ENCODE results near the gene RHOC.

DNA sequence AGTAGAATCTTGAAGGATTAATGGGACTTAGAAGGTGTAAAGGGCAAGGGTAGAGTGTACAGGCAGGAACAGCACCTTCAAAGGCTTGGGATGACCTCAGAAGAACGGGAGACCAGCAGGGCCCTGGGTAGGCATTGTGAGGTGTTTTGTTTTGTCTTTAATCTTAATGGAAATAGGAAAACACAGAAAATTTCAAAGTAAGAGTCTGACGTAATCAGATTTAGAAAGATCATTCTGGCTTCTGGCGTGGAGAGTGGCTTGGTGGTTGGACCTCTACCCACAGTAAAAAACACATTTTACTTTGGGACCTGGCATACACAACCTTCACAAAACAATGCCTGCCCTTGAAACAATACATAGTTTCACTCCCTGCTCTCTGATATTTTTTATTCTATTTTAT is 28.3 kb downstream of the RHOC start:
- TF ChIP-seq ZNF510 (tag by site-specific recombination; IDR thresholded peaks at IDR 0.05; ENCODE audit: insufficient replicate concordance): no peak
- TF ChIP-seq, protein P1, sequence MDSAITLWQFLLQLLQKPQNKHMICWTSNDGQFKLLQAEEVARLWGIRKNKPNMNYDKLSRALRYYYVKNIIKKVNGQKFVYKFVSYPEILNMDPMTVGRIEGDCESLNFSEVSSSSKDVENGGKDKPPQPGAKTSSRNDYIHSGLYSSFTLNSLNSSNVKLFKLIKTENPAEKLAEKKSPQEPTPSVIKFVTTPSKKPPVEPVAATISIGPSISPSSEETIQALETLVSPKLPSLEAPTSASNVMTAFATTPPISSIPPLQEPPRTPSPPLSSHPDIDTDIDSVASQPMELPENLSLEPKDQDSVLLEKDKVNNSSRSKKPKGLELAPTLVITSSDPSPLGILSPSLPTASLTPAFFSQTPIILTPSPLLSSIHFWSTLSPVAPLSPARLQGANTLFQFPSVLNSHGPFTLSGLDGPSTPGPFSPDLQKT (IDR thresholded peaks at IDR 0.05; ENCODE audit: borderline replicate concordance, low read depth, low read length): no peak
- no peak for TF ChIP-seq ZNF19 (tag by site-specific recombination; IDR thresholded peaks at IDR 0.05; ENCODE audit: low read depth)
- TF ChIP-seq, protein P2, sequence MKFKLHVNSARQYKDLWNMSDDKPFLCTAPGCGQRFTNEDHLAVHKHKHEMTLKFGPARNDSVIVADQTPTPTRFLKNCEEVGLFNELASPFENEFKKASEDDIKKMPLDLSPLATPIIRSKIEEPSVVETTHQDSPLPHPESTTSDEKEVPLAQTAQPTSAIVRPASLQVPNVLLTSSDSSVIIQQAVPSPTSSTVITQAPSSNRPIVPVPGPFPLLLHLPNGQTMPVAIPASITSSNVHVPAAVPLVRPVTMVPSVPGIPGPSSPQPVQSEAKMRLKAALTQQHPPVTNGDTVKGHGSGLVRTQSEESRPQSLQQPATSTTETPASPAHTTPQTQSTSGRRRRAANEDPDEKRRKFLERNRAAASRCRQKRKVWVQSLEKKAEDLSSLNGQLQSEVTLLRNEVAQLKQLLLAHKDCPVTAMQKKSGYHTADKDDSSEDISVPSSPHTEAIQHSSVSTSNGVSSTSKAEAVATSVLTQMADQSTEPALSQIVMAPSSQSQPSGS (tag by site-specific recombination; IDR thresholded peaks at IDR 0.05; ENCODE audit: low read depth): no peak
- TF ChIP-seq, protein P3, sequence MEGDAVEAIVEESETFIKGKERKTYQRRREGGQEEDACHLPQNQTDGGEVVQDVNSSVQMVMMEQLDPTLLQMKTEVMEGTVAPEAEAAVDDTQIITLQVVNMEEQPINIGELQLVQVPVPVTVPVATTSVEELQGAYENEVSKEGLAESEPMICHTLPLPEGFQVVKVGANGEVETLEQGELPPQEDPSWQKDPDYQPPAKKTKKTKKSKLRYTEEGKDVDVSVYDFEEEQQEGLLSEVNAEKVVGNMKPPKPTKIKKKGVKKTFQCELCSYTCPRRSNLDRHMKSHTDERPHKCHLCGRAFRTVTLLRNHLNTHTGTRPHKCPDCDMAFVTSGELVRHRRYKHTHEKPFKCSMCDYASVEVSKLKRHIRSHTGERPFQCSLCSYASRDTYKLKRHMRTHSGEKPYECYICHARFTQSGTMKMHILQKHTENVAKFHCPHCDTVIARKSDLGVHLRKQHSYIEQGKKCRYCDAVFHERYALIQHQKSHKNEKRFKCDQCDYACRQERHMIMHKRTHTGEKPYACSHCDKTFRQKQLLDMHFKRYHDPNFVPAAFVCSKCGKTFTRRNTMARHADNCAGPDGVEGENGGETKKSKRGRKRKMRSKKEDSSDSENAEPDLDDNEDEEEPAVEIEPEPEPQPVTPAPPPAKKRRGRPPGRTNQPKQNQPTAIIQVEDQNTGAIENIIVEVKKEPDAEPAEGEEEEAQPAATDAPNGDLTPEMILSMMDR (tag by site-specific recombination; IDR thresholded peaks at IDR 0.05): no peak
- no peak for TF ChIP-seq SALL2 (tag by site-specific recombination; IDR thresholded peaks at IDR 0.05; ENCODE audit: borderline replicate concordance)
- TF ChIP-seq ZNF138 (tag by site-specific recombination; IDR thresholded peaks at IDR 0.05; ENCODE audit: borderline replicate concordance): no peak
- TF ChIP-seq, protein P4, sequence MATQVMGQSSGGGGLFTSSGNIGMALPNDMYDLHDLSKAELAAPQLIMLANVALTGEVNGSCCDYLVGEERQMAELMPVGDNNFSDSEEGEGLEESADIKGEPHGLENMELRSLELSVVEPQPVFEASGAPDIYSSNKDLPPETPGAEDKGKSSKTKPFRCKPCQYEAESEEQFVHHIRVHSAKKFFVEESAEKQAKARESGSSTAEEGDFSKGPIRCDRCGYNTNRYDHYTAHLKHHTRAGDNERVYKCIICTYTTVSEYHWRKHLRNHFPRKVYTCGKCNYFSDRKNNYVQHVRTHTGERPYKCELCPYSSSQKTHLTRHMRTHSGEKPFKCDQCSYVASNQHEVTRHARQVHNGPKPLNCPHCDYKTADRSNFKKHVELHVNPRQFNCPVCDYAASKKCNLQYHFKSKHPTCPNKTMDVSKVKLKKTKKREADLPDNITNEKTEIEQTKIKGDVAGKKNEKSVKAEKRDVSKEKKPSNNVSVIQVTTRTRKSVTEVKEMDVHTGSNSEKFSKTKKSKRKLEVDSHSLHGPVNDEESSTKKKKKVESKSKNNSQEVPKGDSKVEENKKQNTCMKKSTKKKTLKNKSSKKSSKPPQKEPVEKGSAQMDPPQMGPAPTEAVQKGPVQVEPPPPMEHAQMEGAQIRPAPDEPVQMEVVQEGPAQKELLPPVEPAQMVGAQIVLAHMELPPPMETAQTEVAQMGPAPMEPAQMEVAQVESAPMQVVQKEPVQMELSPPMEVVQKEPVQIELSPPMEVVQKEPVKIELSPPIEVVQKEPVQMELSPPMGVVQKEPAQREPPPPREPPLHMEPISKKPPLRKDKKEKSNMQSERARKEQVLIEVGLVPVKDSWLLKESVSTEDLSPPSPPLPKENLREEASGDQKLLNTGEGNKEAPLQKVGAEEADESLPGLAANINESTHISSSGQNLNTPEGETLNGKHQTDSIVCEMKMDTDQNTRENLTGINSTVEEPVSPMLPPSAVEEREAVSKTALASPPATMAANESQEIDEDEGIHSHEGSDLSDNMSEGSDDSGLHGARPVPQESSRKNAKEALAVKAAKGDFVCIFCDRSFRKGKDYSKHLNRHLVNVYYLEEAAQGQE (tag by site-specific recombination; IDR thresholded peaks at IDR 0.05): no peak
- TF ChIP-seq RBAK (tag by site-specific recombination; IDR thresholded peaks at IDR 0.05): no peak
- no peak for TF ChIP-seq ZNF302 (tag by site-specific recombination; IDR thresholded peaks at IDR 0.05; ENCODE audit: low read depth)
- TF ChIP-seq, protein P5, sequence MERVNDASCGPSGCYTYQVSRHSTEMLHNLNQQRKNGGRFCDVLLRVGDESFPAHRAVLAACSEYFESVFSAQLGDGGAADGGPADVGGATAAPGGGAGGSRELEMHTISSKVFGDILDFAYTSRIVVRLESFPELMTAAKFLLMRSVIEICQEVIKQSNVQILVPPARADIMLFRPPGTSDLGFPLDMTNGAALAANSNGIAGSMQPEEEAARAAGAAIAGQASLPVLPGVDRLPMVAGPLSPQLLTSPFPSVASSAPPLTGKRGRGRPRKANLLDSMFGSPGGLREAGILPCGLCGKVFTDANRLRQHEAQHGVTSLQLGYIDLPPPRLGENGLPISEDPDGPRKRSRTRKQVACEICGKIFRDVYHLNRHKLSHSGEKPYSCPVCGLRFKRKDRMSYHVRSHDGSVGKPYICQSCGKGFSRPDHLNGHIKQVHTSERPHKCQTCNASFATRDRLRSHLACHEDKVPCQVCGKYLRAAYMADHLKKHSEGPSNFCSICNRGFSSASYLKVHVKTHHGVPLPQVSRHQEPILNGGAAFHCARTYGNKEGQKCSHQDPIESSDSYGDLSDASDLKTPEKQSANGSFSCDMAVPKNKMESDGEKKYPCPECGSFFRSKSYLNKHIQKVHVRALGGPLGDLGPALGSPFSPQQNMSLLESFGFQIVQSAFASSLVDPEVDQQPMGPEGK (tag by site-specific recombination; IDR thresholded peaks at IDR 0.05): no peak
- no peak for TF ChIP-seq ZNF677 (tag by site-specific recombination; IDR thresholded peaks at IDR 0.05)

Data from HEK293 (cell line).